CD4-positive, alpha-beta T cell treated with Interleukin-1 beta for 1 hour (primary cell): ENCODE data around the gene MYO15A.

Source experiments
- DNase-seq, 2 donors: peaks; one replicate each; pipeline ENCODE4 v3.0.0-alpha.2; 2020 to 2022

The MYO15A gene

GRCh38 chr17:18160128-18160856, 51.7 kb downstream of the MYO15A start:
- DNase-seq, result no peak

- no peak for DNase-seq
Observed at GRCh38 chr17:18161207-18162145, 52.9 kb downstream of the MYO15A start.

GRCh38 chr17:18163547-18163946, 55.0 kb downstream of the MYO15A start:
- DNase-seq, result no peak

- no peak for DNase-seq
Observed at GRCh38 chr17:18166894-18167293, 58.3 kb downstream of the MYO15A start.

DNA sequence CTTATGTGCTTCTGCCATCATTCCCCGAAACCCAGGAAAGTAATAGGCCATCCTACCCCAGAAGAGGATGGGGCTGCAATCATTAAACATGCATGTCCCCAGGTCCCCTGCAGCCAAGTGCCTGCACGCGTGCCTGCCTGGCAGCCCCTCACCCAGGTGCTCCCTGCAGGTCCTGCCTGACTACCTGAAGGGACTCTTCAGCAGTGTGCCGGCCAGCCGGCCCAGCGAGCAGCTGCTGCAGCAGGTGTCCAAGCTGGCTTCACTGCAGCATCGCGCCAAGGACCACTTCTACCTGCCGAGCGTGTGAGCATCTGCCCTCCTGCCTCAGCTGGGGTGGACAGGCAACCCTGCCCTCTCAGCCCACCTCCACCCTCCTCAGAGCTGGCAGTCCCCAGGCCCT, 58.9 kb downstream of the MYO15A start:
- DNase-seq, result no peak

- no peak for DNase-seq
Observed at GRCh38 chr17:18172531-18173278, 64.1 kb downstream of the MYO15A start.

- no peak for DNase-seq
Observed at GRCh38 chr17:18173740-18174139, 65.2 kb downstream of the MYO15A start.

DNA sequence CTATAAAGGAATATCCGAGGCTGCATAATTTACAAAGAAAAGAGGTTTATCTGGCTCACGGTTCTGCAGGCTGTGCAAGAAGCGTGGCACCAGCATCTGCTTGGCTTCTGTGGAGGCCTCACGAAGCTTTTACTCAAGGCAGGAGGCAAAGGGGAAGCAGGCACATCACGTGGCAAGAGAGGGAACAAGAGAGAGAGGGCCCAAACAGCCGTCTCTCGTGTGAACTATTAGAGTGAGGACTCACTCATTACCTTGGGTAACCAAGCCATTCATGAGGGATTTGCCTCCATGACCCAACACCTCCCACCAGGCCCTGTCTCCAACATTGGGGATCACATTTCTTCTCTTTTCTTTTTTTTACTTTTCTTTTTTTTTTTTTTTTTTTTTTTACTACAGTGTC, 67.6 kb downstream of the MYO15A start:
- DNase-seq, result peak in 1 of 2 donors; percentile 51

GRCh38 chr17:18177133-18177532, 68.6 kb downstream of the MYO15A start:
- no peak for DNase-seq

- no peak for DNase-seq
Observed at GRCh38 chr17:18177722-18178121, 69.2 kb downstream of the MYO15A start.

GRCh38 chr17:18179196-18179595, 70.6 kb downstream of the MYO15A start:
- DNase-seq, result no peak

GRCh38 chr17:18179804-18180203, 71.2 kb downstream of the MYO15A start:
- no peak for DNase-seq

GRCh38 chr17:18181358-18181757, 72.8 kb downstream of the MYO15A start:
- DNase-seq, result no peak

DNA sequence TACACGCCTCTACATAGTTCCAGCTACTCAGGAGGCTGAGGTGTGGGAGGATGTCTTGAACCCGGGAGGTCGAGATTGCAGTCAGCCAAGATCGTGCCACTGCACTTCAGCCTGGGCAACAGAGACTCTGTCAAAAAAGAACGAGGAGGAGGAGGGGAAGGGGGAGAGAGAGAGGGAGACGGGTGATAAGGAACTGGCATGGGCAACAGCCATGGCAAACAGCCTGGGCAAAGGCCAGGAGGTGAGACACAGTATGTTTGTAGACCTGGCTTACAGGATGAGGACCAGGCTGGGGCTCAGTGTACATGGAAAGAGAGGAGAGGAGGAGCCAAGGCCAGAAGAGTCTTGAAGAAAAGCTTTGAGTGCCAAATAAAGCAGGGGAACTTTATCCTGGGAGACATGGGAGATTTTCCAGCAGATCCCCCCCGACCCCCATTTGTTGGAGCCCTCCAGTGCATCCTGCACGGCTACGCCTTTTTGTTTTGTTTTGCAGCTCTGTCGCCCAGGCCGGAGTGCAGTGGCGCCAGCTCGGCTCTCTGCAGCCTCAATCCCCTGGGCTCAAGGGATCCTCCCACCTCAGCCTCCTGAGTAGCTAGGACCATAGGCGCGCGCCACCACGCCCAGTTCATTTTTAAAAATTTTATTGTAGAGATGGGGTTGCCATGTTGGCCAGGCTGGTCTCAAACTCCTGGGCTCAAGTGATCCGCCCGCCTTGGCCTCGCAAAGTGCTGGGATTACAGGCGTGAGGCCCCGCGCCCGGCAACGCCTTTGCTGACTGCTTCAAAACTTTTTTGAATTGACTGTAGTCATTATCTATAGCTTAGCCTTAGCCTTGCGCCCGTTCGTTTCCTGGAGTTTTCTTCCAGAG, 73.8 kb downstream of the MYO15A start:
- DNase-seq, result no peak

DNA sequence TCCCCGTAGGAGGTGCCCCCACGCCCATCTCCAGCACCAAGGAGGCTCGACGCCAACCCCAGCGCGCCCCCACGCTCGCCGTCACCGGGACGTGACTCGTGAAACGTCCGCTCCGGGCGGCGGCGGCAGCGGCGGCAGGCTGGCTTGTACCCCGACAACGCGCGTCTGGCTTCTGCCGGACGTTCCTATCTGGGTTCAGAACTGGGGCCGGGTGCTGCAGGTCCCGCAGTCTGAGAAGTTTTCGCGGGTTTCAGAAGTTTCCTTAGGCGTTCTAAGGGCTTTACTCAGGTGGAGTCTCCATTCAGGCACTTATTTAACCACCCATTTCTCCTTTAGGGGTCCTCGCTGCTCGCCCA, 74.4 kb downstream of the MYO15A start:
- DNase-seq, result peak in 1 of 2 donors; percentile 83

DNA sequence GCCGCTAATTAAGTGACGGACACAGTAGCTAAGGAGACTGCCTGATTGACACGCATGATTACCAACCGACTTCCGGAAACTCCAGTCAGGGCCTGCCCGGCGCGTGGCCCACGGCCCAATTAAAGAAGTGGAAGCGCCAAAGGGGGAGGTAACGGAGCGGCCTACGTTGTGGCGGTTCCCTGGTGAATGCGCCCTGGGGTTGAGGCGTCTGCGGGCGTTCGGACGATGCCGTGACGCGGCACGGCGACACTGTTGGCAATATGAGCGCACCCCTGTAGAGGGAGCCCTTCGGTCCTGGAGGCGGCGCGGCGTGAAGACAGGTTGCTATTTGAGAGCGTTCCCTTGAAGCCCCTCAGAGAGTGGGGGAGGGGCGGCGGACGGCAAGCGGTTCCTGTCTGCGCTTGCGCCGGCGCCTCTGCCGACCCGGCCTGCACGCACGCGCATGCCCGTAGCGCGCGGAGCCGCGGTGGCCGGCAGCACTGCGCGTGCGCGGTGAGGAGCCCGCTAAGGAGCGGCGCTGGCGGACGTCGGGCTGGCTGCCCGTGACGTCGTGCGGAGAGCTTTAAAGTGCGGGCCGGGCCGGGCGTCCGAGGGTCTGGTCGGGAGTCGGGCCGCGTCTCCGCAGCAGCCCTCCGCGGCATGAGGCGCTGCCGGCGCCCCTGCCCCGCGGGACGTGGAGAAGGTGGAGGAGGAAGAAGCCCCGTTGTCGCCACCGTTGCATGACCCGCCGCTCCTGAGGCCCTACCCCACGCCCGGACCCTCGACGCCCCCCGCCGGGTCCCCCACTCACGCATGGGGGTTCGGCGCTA, 75.0 kb downstream of the MYO15A start, which contains the start of gene ALKBH5:
ALKBH5 (plus strand) TSS at position 495 of the 809 bp plus-strand sequence. CDS start 416 bp downstream, outside the sequence.
- peak; percentile 98 to 99 for DNase-seq

GRCh38 chr17:18184143-18185031, 75.8 kb downstream of the MYO15A start:
- DNase-seq, result peak; percentile 78 to 83

GRCh38 chr17:18185391-18185790, 76.8 kb downstream of the MYO15A start:
- no peak for DNase-seq

- DNase-seq, result no peak
Observed at GRCh38 chr17:18185832-18186626, 77.5 kb downstream of the MYO15A start.
